ENCODE results near the gene NUBPL. TPM values are rescaled to one million over a fixed set of nuclear protein-coding genes. Genes with fewer than 3 reads are reported as not detected.

NUBPL gene
- total RNA-seq, 1 donor from 2014 or later: 9.8 TPM

DNA sequence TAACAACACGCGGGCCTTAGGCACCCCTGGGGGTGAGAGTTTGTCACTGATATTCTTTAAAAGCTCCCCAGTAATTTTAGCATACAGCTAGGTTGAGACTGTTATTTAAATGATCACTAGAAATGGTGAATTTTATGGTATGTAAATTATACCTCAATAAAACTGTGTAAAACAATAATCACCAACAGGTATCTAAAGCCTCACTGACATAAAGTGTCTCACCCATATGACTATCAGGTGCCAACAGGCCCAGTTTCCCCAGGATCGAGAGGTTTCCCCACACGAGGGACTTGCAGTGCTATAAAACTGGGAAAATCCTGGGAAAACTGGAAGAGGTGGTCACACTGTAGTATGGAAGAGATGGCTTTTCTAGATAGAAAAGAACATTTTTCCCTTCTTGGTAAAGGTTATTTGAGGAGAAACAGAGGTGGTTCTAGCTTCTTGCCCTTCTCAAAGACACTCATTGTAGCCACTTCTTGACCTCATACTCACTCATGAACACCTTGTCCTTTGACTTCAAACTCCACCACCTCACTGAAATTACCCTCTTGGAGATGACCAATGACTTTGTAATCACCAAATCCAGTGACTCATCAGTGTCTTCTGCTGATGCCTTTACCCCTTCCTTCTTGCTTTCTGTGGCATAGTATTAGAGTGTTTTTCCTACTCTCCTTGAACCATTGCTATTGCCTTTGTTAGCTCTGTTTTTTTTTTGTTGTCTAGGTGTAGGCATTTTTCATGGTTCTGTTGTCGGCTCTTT, 24.8 kb upstream of the NUBPL start:
- H3K36me3 ChIP-seq (ENCODE audit: control insufficient read depth, insufficient read depth, low read length): no peaks in the 10 kb centered on the region
- DNase-seq (ENCODE audit: low read depth): no peak
- no peak overlapping the region for H3K4me3 ChIP-seq (ENCODE audit: low read depth, low read length)
- TF ChIP-seq, protein P1, sequence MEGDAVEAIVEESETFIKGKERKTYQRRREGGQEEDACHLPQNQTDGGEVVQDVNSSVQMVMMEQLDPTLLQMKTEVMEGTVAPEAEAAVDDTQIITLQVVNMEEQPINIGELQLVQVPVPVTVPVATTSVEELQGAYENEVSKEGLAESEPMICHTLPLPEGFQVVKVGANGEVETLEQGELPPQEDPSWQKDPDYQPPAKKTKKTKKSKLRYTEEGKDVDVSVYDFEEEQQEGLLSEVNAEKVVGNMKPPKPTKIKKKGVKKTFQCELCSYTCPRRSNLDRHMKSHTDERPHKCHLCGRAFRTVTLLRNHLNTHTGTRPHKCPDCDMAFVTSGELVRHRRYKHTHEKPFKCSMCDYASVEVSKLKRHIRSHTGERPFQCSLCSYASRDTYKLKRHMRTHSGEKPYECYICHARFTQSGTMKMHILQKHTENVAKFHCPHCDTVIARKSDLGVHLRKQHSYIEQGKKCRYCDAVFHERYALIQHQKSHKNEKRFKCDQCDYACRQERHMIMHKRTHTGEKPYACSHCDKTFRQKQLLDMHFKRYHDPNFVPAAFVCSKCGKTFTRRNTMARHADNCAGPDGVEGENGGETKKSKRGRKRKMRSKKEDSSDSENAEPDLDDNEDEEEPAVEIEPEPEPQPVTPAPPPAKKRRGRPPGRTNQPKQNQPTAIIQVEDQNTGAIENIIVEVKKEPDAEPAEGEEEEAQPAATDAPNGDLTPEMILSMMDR (IDR thresholded peaks at IDR 0.05; ENCODE audit: insufficient read depth, low read length, poor library complexity, severe bottlenecking): no peak
- H3K27me3 ChIP-seq (ENCODE audit: control insufficient read depth, insufficient read depth, low read length): no peaks in the 10 kb centered on the region

DNA sequence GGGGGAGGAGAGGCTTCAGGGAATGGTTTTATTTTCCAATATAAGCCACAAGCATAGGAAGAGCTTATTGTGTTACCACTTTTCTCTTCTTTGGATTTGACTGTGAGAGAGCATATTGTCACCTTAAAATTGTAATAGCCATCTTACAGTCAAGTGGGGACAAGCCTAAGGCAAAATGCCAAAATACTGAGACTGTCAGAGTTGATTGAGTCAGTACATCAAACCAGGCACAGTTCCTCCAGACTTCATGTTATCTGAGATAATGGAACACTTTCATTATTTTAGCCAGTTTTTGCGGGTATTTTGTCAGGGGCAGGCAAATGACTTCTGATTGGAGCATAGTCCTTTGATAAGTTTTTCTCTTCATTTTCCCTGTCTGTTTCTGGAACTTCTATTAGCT, 19.5 kb upstream of the NUBPL start:
- TF ChIP-seq, protein P1 (IDR thresholded peaks at IDR 0.05; ENCODE audit: insufficient read depth, low read length, poor library complexity, severe bottlenecking): no peak
- H3K36me3 ChIP-seq (ENCODE audit: control insufficient read depth, insufficient read depth, low read length): no peaks in the 10 kb centered on the region
- H3K27me3 ChIP-seq (ENCODE audit: control insufficient read depth, insufficient read depth, low read length): no peaks in the 10 kb centered on the region
- no peak overlapping the region for H3K4me3 ChIP-seq (ENCODE audit: low read depth, low read length)
- no peak for DNase-seq (ENCODE audit: low read depth)

DNA sequence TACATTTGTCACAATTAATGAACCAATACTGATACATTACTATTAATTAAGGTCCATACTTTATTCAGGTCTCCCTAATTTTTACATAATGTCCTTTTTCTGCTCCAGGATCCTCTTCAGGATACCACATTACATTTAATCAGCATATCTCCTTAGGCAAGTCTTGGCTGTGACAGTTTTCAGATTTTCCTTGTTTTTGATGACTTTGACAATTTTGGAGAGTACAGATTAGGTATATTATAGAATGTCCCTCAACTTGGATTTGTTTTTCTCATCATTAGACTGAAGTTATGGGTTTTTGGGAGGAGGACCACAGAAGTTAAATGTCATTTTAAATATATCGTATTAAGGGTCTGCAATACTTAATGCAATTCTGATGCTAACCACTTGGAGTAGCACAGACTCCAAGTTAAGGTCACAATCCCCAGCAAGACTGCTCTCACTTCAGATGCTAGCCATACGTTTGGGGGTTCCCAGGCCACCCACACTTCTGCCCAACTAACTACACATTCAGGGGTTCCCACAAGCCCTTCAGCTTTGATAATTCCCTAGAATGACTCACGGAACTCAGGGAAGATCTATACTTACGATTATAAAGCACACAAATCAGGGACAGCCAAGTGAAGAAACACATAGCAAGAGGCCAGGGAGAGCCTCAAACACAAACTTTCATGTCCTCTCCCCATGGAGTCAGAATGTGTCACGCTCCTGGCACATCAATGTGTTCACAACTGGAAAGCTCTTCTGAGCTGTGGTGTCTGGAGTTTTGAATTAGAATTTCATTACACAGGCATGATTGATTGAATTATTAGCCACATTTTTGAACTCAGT, 17.0 kb upstream of the NUBPL start:
- H3K27me3 ChIP-seq (ENCODE audit: control insufficient read depth, insufficient read depth, low read length): no peaks in the 10 kb centered on the region
- no peak for DNase-seq (ENCODE audit: low read depth)
- TF ChIP-seq, protein P1 (IDR thresholded peaks at IDR 0.05; ENCODE audit: insufficient read depth, low read length, poor library complexity, severe bottlenecking): peak; percentile 8

DNA sequence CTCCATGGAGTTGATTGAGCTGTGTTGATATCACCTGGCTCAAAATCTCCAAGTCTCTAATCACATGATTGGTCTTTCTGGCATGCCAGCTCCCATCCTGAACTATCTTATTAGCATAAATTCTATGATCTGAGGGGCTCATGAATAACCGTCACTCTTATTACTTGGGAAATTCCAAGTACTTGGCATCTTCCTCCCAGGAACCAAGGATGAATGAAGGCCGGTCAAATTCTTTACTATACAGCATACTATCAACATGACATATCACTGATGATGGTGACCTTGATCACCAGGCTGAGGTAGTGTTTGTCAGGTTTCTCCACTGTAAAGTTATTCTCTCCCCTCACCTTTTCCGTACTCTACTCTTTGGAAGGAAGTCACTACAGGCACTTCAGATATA, 16.4 kb upstream of the NUBPL start:
- no peaks in the 10 kb centered on the region for H3K27me3 ChIP-seq (ENCODE audit: control insufficient read depth, insufficient read depth, low read length)
- H3K36me3 ChIP-seq (ENCODE audit: control insufficient read depth, insufficient read depth, low read length): no peaks in the 10 kb centered on the region
- no peak overlapping the region for H3K4me3 ChIP-seq (ENCODE audit: low read depth, low read length)
- TF ChIP-seq, protein P1 (IDR thresholded peaks at IDR 0.05; ENCODE audit: insufficient read depth, low read length, poor library complexity, severe bottlenecking): no peak
- DNase-seq (ENCODE audit: low read depth): no peak

More for the DNA sequence above, 17.0 kb upstream of the NUBPL start:
- H3K4me3 ChIP-seq (ENCODE audit: low read depth, low read length): no peak overlapping the region
- H3K36me3 ChIP-seq (ENCODE audit: control insufficient read depth, insufficient read depth, low read length): no peaks in the 10 kb centered on the region

DNA sequence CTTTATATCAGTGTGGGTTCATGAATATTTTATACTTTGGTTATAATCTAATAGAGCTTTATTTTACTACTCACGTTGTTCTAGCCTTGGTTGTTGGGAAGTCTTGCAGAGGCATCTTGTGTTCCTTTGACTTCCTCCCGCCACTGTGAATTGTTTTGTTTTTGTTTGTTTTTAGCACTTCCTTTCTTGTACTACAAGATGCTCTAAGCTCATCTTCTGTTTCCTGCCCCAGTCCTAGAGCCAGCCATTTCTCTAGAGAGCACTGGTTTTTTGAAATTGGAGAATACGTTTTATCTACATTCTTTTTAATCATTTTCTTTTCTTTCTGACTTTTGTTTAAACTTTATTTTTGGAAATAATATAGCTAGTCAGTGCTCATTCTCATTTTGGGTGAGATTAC, 15.9 kb upstream of the NUBPL start:
- Histone ChIP-seq H3K36me3 (ENCODE audit: control insufficient read depth, insufficient read depth, low read length) (no peaks in the 10 kb centered on the region), H3K4me3 (ENCODE audit: low read depth, low read length) (no peak overlapping the region), H3K27me3 (ENCODE audit: control insufficient read depth, insufficient read depth, low read length) (no peaks in the 10 kb centered on the region)
- no peak for DNase-seq (ENCODE audit: low read depth)
- TF ChIP-seq, protein P1 (IDR thresholded peaks at IDR 0.05; ENCODE audit: insufficient read depth, low read length, poor library complexity, severe bottlenecking): no peak

Data from kidney epithelial cell (primary cell).